Hematopoietic multipotent progenitor cell treated with erythropoietin and hydrocortisone succinate and interleukin-3 and kit ligand, for 4 days (in vitro differentiated cells): ENCODE results near the gene FIS1.
"Not testable (repeated sequence)": the region's sequence is repeated elsewhere in the genome, so short reads cannot be mapped to it uniquely, and the experiment has no call there.

Source experiments
- DNase-seq: peaks from one replicate; pipeline ENCODE4 v3.0.0-alpha.2; 2015

FIS1 gene

GRCh38 chr7:101201695-101202602 is 42.9 kb downstream of the FIS1 start:
- DNase-seq = no peak

DNA sequence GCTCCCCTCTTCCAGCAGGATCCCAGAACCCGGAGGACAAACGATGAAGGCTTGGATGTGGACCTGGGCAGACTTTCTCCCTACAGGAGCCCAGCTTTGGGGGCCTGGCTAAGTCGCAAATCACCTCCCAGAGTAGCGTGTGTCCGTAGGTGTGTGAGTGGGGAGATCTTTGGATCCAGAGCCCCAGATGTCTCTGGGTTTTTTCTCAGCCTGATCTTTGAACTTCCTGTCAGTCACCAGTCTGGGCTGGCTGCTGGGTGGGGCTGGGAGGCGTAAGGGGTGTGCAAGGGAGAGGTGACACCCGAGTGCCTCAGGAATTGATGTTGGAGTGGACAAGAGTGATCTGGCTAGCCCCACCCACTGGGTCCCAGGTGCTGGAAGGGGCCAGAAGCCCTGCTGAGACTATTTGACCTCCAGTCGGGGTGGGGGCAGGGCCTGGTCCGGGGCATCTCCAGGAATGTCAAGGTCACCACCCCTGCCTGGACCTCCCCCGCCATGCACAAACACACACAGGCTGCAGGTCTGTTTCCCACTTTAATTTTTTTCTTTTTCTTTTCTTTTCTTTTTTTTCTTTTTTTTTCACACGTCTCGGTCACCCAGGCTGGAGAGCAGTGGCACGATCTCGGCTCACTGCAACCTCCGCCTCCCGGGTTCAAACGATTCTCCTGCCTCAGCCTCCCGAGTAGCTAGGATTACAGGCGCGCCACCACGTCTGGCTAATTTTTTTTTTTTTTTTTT is 43.9 kb downstream of the FIS1 start, which contains the start of gene MOGAT3:
Gene MOGAT3 (minus strand): TSS at position 175 of the 738 bp plus-strand sequence. CDS start 182 bp downstream, outside the sequence.
- DNase-seq = no peak

DNA sequence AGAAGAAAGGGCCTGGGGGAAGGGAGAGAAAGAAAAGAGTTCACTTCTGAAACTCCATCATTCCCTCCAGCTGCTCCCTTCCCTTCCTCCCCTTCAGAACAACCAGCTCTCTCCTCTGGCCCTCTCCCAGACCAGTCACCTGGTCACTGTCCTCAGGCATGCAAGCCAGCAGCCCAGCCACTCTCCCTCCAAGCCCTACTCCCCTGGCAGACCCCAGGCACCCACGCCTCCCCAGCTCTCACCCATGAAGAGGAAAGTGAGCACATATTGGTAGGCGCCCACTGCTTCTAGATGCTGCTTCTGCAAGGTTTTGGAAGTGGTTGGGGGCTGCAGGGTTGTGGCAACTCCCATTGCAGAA is 44.4 kb downstream of the FIS1 start:
- no peak for DNase-seq

GRCh38 chr7:101199522-101199921 is 45.4 kb downstream of the FIS1 start:
- DNase-seq = not testable (repeated sequence)

DNA sequence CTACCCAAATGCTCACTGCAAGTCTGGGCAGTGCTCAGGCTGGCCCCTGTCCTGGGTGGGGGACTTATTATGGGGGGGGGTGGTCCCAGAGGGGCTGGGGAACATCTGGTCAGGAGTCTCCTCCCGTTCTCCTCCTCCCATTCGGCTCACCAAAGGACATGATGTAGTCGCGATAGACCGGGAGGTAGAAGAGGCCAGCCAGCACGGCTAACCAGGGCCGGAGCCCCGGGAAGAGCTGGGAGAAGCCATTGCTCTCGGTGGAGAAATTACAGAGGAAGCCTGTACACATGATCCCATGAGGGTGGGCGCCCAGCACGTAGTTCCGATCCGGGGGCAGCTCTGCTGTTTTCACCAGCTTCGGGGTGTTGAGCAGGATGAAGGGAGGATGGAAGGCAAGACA is 46.4 kb downstream of the FIS1 start:
- DNase-seq = no peak

GRCh38 chr7:101197991-101198390 is 46.9 kb downstream of the FIS1 start:
- DNase-seq = no peak

GRCh38 chr7:101195884-101196283 is 49.0 kb downstream of the FIS1 start:
- no peak for DNase-seq
